Activated B cell treated with CpG ODN at 0.5 μM for 24 hours (primary cell): ENCODE results near the gene LSM7. TPM values are rescaled to one million over a fixed set of nuclear protein-coding genes. Genes with fewer than 3 reads are reported as not detected.

ENCODE experiments used
- ATAC-seq: fragments of 200-7000 bp; cut with Tn5 transposase; one replicate; pipeline ENCODE4 v1.10.0; 2021; ENCODE audit warnings: low read depth, mild to moderate bottlenecking, moderate library complexity
- CTCF ChIA-PET: fragments of 350-600 bp; sonication (Branson Sonifier 250); formaldehyde crosslinking; loops from one replicate; lab custom pipeline; 2021; ENCODE audit warnings: antibody characterized with exemption; lab: Charles Lee
- POLR2A ChIA-PET: fragments of 350-600 bp; sonication (Branson Sonifier 250); formaldehyde crosslinking; loops from one replicate; lab custom pipeline; 2021; ENCODE audit warnings: antibody characterized with exemption; lab: Charles Lee
- DNase-seq: peaks from one replicate; pipeline ENCODE4 v3.0.0; 2022
- H3K27ac Mint-ChIP-seq: one replicate; pipeline ENCODE4 v1.8.0; 2020; ENCODE audit warnings: mixed read lengths
- H3K27me3 Mint-ChIP-seq: one replicate; pipeline ENCODE4 v1.8.0; 2021; ENCODE audit warnings: mixed read lengths
- H3K36me3 Mint-ChIP-seq: one replicate; pipeline ENCODE4 v1.8.0; 2021; ENCODE audit warnings: low read depth, mixed read lengths
- H3K4me1 Mint-ChIP-seq: one replicate; pipeline ENCODE4 v1.8.0; 2021; ENCODE audit warnings: mixed read lengths
- H3K4me3 Mint-ChIP-seq: one replicate; pipeline ENCODE4 v1.8.0; 2020; ENCODE audit warnings: mild to moderate bottlenecking, mixed read lengths
- H3K9me3 Mint-ChIP-seq: one replicate; pipeline ENCODE4 v1.8.0; 2020; ENCODE audit warnings: mixed read lengths
- intact Hi-C: fragments of 100-400 bp; cut with micrococcal nuclease; formaldehyde crosslinking; loops from one replicate; pipeline ENCODE4 v1.15.1; 2024
- total RNA-seq: library from RNA; stranded (reverse); gene quantifications from 2 replicates; pipeline ENCODE4 v1.2.3, GENCODE V29; 2022
- TF ChIP-seq, protein P1 (sequence below): fragments of 200-600 bp; IDR thresholded peaks from one replicate; pipeline ENCODE4 v1.8.0; 2022; ENCODE audit warnings: antibody characterized with exemption, mild to moderate bottlenecking

Gene LSM7
- total RNA-seq, 1 donor from 2014 or later: 149 TPM

GRCh38 chr19:2278459-2279158 lies 49.8 kb downstream of the LSM7 start:
- ChIA-PET POLR2A (interaction anchor here (0.7 to 4.1 kb wide), 5 partner anchors 10 to 458 kb away, joined by 3 to 23 read pairs (median 7); no protein-coding TSS in a partner anchor), CTCF (interaction anchor here (0.9 to 3.1 kb wide), 2 partner anchors 10 to 333 kb away, joined by 3 to 12 read pairs; no protein-coding TSS in a partner anchor)
- no peak overlapping the region for H3K27ac Mint-ChIP-seq
- no peaks in the 10 kb centered on the region for H3K9me3 Mint-ChIP-seq
- H3K27me3 Mint-ChIP-seq: no peaks in the 10 kb centered on the region
- H3K4me1 Mint-ChIP-seq: peaks cover 55% of the 10 kb centered on the region
- peaks cover 23% of the 10 kb centered on the region for H3K36me3 Mint-ChIP-seq
- DNase-seq (no peak), ATAC-seq (no peak)
- no peak overlapping the region for H3K4me3 Mint-ChIP-seq
- TF ChIP-seq, protein P1, sequence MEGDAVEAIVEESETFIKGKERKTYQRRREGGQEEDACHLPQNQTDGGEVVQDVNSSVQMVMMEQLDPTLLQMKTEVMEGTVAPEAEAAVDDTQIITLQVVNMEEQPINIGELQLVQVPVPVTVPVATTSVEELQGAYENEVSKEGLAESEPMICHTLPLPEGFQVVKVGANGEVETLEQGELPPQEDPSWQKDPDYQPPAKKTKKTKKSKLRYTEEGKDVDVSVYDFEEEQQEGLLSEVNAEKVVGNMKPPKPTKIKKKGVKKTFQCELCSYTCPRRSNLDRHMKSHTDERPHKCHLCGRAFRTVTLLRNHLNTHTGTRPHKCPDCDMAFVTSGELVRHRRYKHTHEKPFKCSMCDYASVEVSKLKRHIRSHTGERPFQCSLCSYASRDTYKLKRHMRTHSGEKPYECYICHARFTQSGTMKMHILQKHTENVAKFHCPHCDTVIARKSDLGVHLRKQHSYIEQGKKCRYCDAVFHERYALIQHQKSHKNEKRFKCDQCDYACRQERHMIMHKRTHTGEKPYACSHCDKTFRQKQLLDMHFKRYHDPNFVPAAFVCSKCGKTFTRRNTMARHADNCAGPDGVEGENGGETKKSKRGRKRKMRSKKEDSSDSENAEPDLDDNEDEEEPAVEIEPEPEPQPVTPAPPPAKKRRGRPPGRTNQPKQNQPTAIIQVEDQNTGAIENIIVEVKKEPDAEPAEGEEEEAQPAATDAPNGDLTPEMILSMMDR: no peak
- intact Hi-C loops: no loop called here

GRCh38 chr19:2277138-2277537 lies 51.2 kb downstream of the LSM7 start:
- Mint-ChIP-seq H3K27me3 (no peaks in the 10 kb centered on the region), H3K9me3 (no peaks in the 10 kb centered on the region), H3K36me3 (peaks cover 34% of the 10 kb centered on the region), H3K4me1 (peaks cover 58% of the 10 kb centered on the region), H3K4me3 (no peak overlapping the region), H3K27ac (no peak overlapping the region)
- DNase-seq (no peak), ATAC-seq (no peak)
- POLR2A ChIA-PET: interaction anchor here (0.7 to 4.1 kb wide), 6 partner anchors 12 to 350 kb away, joined by 3 to 23 read pairs (median 4); partner anchors contain the start of gene LSM7
- TF ChIP-seq, protein P1: no peak
- CTCF ChIA-PET: interaction anchor here (1.7 to 3.1 kb wide), 2 partner anchors 12 to 116 kb away, joined by 6 to 12 read pairs; no protein-coding TSS in a partner anchor
- intact Hi-C loops: no loop called here

DNA sequence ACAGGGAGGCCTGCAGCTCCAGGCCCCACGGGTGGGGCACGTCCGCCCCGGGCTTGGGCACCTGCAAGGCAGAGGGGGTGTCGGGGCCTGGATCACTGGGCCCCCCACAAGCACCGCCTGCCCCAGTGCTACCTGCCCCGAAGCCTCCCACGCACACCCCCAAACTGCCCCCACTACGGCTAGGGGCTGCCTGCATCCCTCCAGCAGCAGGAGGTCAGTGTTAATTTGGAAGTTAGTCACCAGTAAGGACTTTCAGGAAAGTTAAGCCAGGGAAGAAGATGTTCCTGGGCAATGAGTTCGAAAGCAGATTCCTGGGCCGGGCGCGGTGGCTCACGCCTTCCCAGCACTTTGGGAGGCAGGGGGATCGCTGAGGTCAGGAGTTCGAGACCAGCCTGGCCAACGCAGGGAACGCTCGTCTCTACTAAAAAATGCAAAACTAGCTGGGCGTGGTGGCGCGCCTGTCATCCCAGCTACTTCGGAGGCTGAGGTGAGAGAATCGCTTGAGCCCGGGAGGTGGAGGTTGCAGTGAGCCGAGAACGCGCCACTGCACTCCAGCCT lies 51.9 kb downstream of the LSM7 start:
- Mint-ChIP-seq H3K27ac (no peak overlapping the region), H3K27me3 (no peaks in the 10 kb centered on the region), H3K9me3 (no peaks in the 10 kb centered on the region), H3K4me3 (no peak overlapping the region), H3K4me1 (peaks cover 56% of the 10 kb centered on the region), H3K36me3 (peaks cover 39% of the 10 kb centered on the region)
- no peak for ATAC-seq
- TF ChIP-seq, protein P1: no peak
- POLR2A ChIA-PET: interaction anchor here (0.7 to 7.6 kb wide), 5 partner anchors 12 to 51 kb away, joined by 3 to 73 read pairs (median 5); partner anchors contain the start of gene LSM7
- intact Hi-C loops: no loop called here
- no peak for DNase-seq
- CTCF ChIA-PET: interaction anchor here (1.2 to 3.2 kb wide), 5 partner anchors 12 to 360 kb away, joined by 3 to 16 read pairs (median 6); partner anchors contain the start of gene GADD45B

- TF ChIP-seq, protein P1: no peak
- no peak for ATAC-seq
- H3K36me3 Mint-ChIP-seq: peaks cover 42% of the 10 kb centered on the region
- H3K27ac Mint-ChIP-seq: no peak overlapping the region
- H3K4me1 Mint-ChIP-seq: peaks cover 58% of the 10 kb centered on the region
- ChIA-PET CTCF (interaction anchor here (1.0 to 3.2 kb wide), 13 partner anchors 10 to 361 kb away, joined by 3 to 16 read pairs (median 4); partner anchors contain the start of genes GADD45B and PLEKHJ1), POLR2A (interaction anchor here (0.7 to 7.8 kb wide), 10 partner anchors 13 to 346 kb away, joined by 3 to 103 read pairs (median 5); partner anchors contain the start of genes AMH, JSRP1, LSM7 and PLEKHJ1)
- no peaks in the 10 kb centered on the region for H3K27me3 Mint-ChIP-seq
- intact Hi-C loops: loop anchor here (1.0 kb wide), 2 partner anchors 115 to 361 kb away; no protein-coding TSS in a partner anchor
- no peaks in the 10 kb centered on the region for H3K9me3 Mint-ChIP-seq
- no peak for DNase-seq
- H3K4me3 Mint-ChIP-seq: no peak overlapping the region
Measured at GRCh38 chr19:2275588-2276428, 52.6 kb downstream of the LSM7 start.
